Ramos (cell line): ENCODE data around the gene FSD2.
"Not testable (repeated sequence)": the region's sequence is repeated elsewhere in the genome, so short reads cannot be mapped to it uniquely, and the experiment has no call there.

Source experiments
- in situ Hi-C: fragments of 300-500 bp; cut with MboI; formaldehyde crosslinking; loops from one replicate; pipeline ENCODE4 v1.14.3; 2022; ENCODE audit warnings: low sequenced_read_pairs; ENCODE audit not compliant: unreplicated experiment

FSD2 gene

GRCh38 chr15:82750831-82751180, 55.1 kb downstream of the FSD2 start:
- in situ Hi-C loops: no loop called here

- in situ Hi-C loops: no loop called here
These were observed 55.7 kb downstream of the FSD2 start for GRCh38 chr15:82749951-82750830.

GRCh38 chr15:82748315-82748714, 57.6 kb downstream of the FSD2 start:
- in situ Hi-C loops: no loop called here

- in situ Hi-C loops: no loop called here
These were observed 62.1 kb downstream of the FSD2 start for GRCh38 chr15:82743810-82744209.

- in situ Hi-C loops: no loop called here
These were observed 63.7 kb downstream of the FSD2 start for GRCh38 chr15:82742134-82742533.

- in situ Hi-C loops: no loop called here
These were observed 66.8 kb downstream of the FSD2 start for GRCh38 chr15:82739086-82739485.

- in situ Hi-C loops: no loop called here
These were observed 67.9 kb downstream of the FSD2 start for GRCh38 chr15:82737975-82738374.

- in situ Hi-C loops: no loop called here
These were observed 74.3 kb downstream of the FSD2 start for GRCh38 chr15:82731527-82731926.

GRCh38 chr15:82730022-82730530, 75.8 kb downstream of the FSD2 start:
- in situ Hi-C loops: no loop called here

GRCh38 chr15:82726816-82727215, 79.1 kb downstream of the FSD2 start:
- in situ Hi-C loops: no loop called here

- in situ Hi-C loops: no loop called here
These were observed 90.9 kb downstream of the FSD2 start for GRCh38 chr15:82715003-82715402.

- in situ Hi-C loops: no loop called here
These were observed 91.9 kb downstream of the FSD2 start for GRCh38 chr15:82714016-82714415.

- in situ Hi-C loops: no loop called here
These were observed 93.8 kb downstream of the FSD2 start for GRCh38 chr15:82712036-82712435.

- in situ Hi-C loops: no loop called here
These were observed 94.9 kb downstream of the FSD2 start for GRCh38 chr15:82710926-82711490.

- in situ Hi-C loops: no loop called here
These were observed 95.7 kb downstream of the FSD2 start for GRCh38 chr15:82710208-82710555.

GRCh38 chr15:82709421-82710207, 96.3 kb downstream of the FSD2 start, which contains the start of gene AP3B2:
AP3B2 (minus strand) TSS chr15:82709875; CDS start chr15:82709706, 169 bp downstream.
- in situ Hi-C loops: no loop called here

GRCh38 chr15:82709081-82709420, 96.8 kb downstream of the FSD2 start:
- in situ Hi-C loops: no loop called here

- in situ Hi-C loops: not testable (repeated sequence)
These were observed 100.0 kb downstream of the FSD2 start for GRCh38 chr15:82705856-82706255.
